ENCODE results near the gene KREMEN2. TPM values are rescaled to one million over a fixed set of nuclear protein-coding genes. Genes with fewer than 3 reads are reported as not detected.

The KREMEN2 gene
- total and polyA plus RNA-seq, 9 of the 15 experiments (the other 6 are each of a cell fraction or from before 2014, with no cell fraction given), result 0.04 to 7.7 (median 1.5) TPM; not detected in 1

GRCh38 chr16:2981177-2981898, 17.3 kb downstream of the KREMEN2 start (continued):
- TF ChIP-seq FOXP4 (CRISPR knock-in tag; IDR thresholded peaks at IDR 0.05; ENCODE audit: borderline replicate concordance) (0 out of 2 replicates have a peak, but pooled peaks have one; percentile 22), ADNP (tag; IDR thresholded peaks at IDR 0.05) (peak; percentile 87), TAL1 (IDR thresholded peaks at IDR 0.05) (peak; percentile 9; the same call in 1 of the 2 replicates), FOXP1 (CRISPR knock-in tag; IDR thresholded peaks at IDR 0.05) (peak; percentile 52; the same call in 1 of the 2 replicates), RAD21 (CRISPR knock-in tag; conservative IDR thresholded peaks at IDR 0.05 in 1 of 2, IDR thresholded peaks at IDR 0.05 in 1 of 2) (0 out of 4 replicates have a peak, but pooled peaks of 1 of the 2 experiments have one; percentile 1), CXXC5 (CRISPR knock-in tag; IDR thresholded peaks at IDR 0.05) (peak; percentile 53; the same call in 1 of the 2 replicates), POLR2A (conservative IDR thresholded peaks at IDR 0.05) (peak; percentile 84), SMARCE1 (IDR thresholded peaks at IDR 0.05) (0 out of 2 replicates have a peak, but pooled peaks have one; percentile 33), RBM39 (optimal IDR thresholded peaks at IDR 0.05; ENCODE audit: low read depth, low read length) (peak; percentile 4), ZKSCAN8 (CRISPR knock-in tag; IDR thresholded peaks at IDR 0.05) (no peak), ZNF24 (IDR thresholded peaks at IDR 0.05) (0 out of 2 replicates have a peak, but pooled peaks have one; percentile 40), ZNF384 (IDR thresholded peaks at IDR 0.05; ENCODE audit: low read depth, low read length) (peak; percentile 88), LEF1 (IDR thresholded peaks at IDR 0.05) (peak; percentile 87), NFRKB (IDR thresholded peaks at IDR 0.05; ENCODE audit: low read depth) (peak; percentile 34), ZNF175 (CRISPR knock-in tag; IDR thresholded peaks at IDR 0.05; ENCODE audit: low read depth) (peak; percentile 50; the same call in 1 of the 2 replicates), PATZ1 (CRISPR knock-in tag; IDR thresholded peaks at IDR 0.05; ENCODE audit: borderline replicate concordance) (no peak), KDM1A (IDR thresholded peaks at IDR 0.05) (peak in 1 of 2 experiments; percentile 58; a peak in 1 of 4 replicates), FOXK2 (conservative IDR thresholded peaks at IDR 0.05 in 1 of 2, IDR thresholded peaks at IDR 0.05 in 1 of 2; ENCODE audit: low read depth in 2 of 2) (no peak), CTBP1 (IDR thresholded peaks at IDR 0.05; ENCODE audit: borderline replicate concordance) (peak; percentile 42; the same call in 1 of the 2 replicates), KLF1 (tag; IDR thresholded peaks at IDR 0.05) (peak; percentile 19; the same call in 1 of the 2 replicates), KLF13 (tag; IDR thresholded peaks at IDR 0.05; ENCODE audit: borderline replicate concordance, low read depth) (peak; percentile 70; the same call in 1 of the 2 replicates), ZNF282 (CRISPR knock-in tag; IDR thresholded peaks at IDR 0.05) (no peak), USF2 (CRISPR knock-in tag; IDR thresholded peaks at IDR 0.05) (0 out of 2 replicates have a peak, but pooled peaks have one; percentile 9), ETV1 (tag; conservative IDR thresholded peaks at IDR 0.05; ENCODE audit: low read depth) (peak; percentile 88), JUNB (CRISPR knock-in tag; conservative IDR thresholded peaks at IDR 0.05) (no peak)

All from K562 (cell line).